HepG2 (cell line): ENCODE data around the gene PPM1H. TPM values are rescaled to one million over a fixed set of nuclear protein-coding genes. Genes with fewer than 3 reads are reported as not detected.

Source experiments
- ATAC-seq: fragments of 200-7000 bp; cut with Tn5 transposase; 3 replicates; pipeline ENCODE4 v1.9.1; 2020; ENCODE audit warnings: mild to moderate bottlenecking, moderate library complexity
- BruUV-seq: library from RNA; stranded (reverse); fragments of 400-500 nt; replicated peaks from 2 replicates; lab custom pipeline; 2021; lab: Mats Ljungman, UMichigan
- CTCF ChIA-PET: fragments of 300-600 bp; formaldehyde crosslinking; extraction: SDS; loops from one replicate; lab custom pipeline; 2021; ENCODE audit warnings: low total read pairs, inconsistent platforms, low intra/inter-chr PET ratio; lab: Yijun Ruan, JAX
- POLR2A ChIA-PET: fragments of 350-600 bp; sonication (Branson Sonifier 250); formaldehyde crosslinking; loops from one replicate; lab custom pipeline; 2020; ENCODE audit warnings: antibody characterized with exemption, inconsistent platforms; lab: Yijun Ruan, JAX
- DNase-seq: peaks from one replicate; pipeline ENCODE4 v3.0.0-alpha.2; 2015; ENCODE audit warnings: low spot score
- FAIRE-seq: peaks from 3 replicates; lab custom pipeline; 2011; peaks lifted over from hg19 to GRCh38; lab: Jason Lieb, UNC
- H2AFZ ChIP-seq: one replicate; pipeline ENCODE4 v1.6.1; 2011; ENCODE audit warnings: low read length, inconsistent platforms
- H3K27ac ChIP-seq: fragments of 300-600 bp; 3 replicates; pipeline ENCODE4 v1.8.0; 2011; ENCODE audit warnings: mixed run types, mild to moderate bottlenecking, mixed read lengths, low read length, inconsistent platforms; ENCODE audit not compliant: insufficient read depth; ENCODE audit errors: extremely low read length
- H3K27me3 ChIP-seq, 2 experiments: fragments of 200-600 bp in 1 of 2; 2 replicates in 1 of 2; 3 replicates in 1 of 2; pipeline versions ENCODE4 v1.6.0 to v1.8.0; 2011; ENCODE audit warnings: low read length in 2 of 2, mild to moderate bottlenecking in 2 of 2, moderate library complexity in 2 of 2, inconsistent platforms in 1 of 2; ENCODE audit not compliant: insufficient read depth in 2 of 2, control insufficient read depth in 1 of 2
- H3K36me3 ChIP-seq, 2 experiments: fragments of 200-600 bp in 1 of 2; replicated peaks in 1 of 2; 2 replicates in 1 of 2; 3 replicates in 1 of 2; pipeline versions ENCODE4 v1.5.1 to v1.8.0; 2011; ENCODE audit warnings: low read length in 2 of 2, inconsistent platforms in 1 of 2; ENCODE audit not compliant: insufficient read depth in 2 of 2, control insufficient read depth in 1 of 2
- H3K4me1 ChIP-seq: 2 replicates; pipeline ENCODE4 v1.5.1; 2012; ENCODE audit warnings: low read length, inconsistent platforms; ENCODE audit not compliant: insufficient read depth
- H3K4me2 ChIP-seq: 2 replicates; pipeline ENCODE4 v1.6.0; 2011; ENCODE audit warnings: low read depth, low read length, inconsistent platforms
- H3K4me3 ChIP-seq, 3 experiments: fragments of 200-600 bp in 1 of 3; sonication (generic), shearing (Covaris generic) in 1 of 3; replicated peaks in 1 of 3; 2 replicates each; pipeline ENCODE4 v1.5.1; 2011 to 2016; ENCODE audit warnings: low read length in 3 of 3, inconsistent platforms in 2 of 3, low read depth in 2 of 3, mild to moderate bottlenecking in 2 of 3, control low read depth in 1 of 3, mixed read lengths in 1 of 3; ENCODE audit not compliant: insufficient read depth in 1 of 3
- H3K79me2 ChIP-seq: one replicate; pipeline ENCODE4 v1.6.1; 2011; ENCODE audit warnings: low read length, inconsistent platforms; ENCODE audit not compliant: insufficient read depth
- H3K9ac ChIP-seq: 2 replicates; pipeline ENCODE4 v1.6.0; 2011; ENCODE audit warnings: mild to moderate bottlenecking, low read depth, low read length, inconsistent platforms; ENCODE audit not compliant: insufficient read depth
- H3K9me3 ChIP-seq: 2 replicates; pipeline ENCODE4 v1.5.1; 2012; ENCODE audit warnings: mild to moderate bottlenecking, low read length
- H4K20me1 ChIP-seq: 2 replicates; pipeline ENCODE4 v1.6.0; 2011; ENCODE audit warnings: inconsistent platforms, mild to moderate bottlenecking, low read length, moderate library complexity; ENCODE audit not compliant: insufficient read depth
- JUNB ChIP-seq: sonication (generic); formaldehyde crosslinking; IDR thresholded peaks from 2 replicates; pipeline ENCODE4 v1.8.0; 2022; ENCODE audit warnings: missing genetic modification reagents, mild to moderate bottlenecking, borderline replicate concordance
- KAT8 ChIP-seq: IDR thresholded peaks from 2 replicates; pipeline ENCODE4 v1.6.1; 2016; ENCODE audit warnings: missing genetic modification reagents, missing compliant biosample characterization
- MEIS1 ChIP-seq: sonication (generic); formaldehyde crosslinking; IDR thresholded peaks from 2 replicates; pipeline ENCODE4 v1.9.0; 2021; ENCODE audit warnings: mild to moderate bottlenecking, missing genetic modification reagents, moderate library complexity, borderline replicate concordance
- POGZ ChIP-seq: sonication (generic); formaldehyde crosslinking; IDR thresholded peaks from 2 replicates; pipeline ENCODE4 v1.4.0; 2020; ENCODE audit warnings: mild to moderate bottlenecking, missing genetic modification reagents
- SALL1 ChIP-seq: sonication (generic); formaldehyde crosslinking; IDR thresholded peaks from 2 replicates; pipeline ENCODE4 v1.8.0; 2022; ENCODE audit warnings: mild to moderate bottlenecking, missing genetic modification reagents
- STAG1 ChIP-seq: sonication (generic); formaldehyde crosslinking; IDR thresholded peaks from 2 replicates; pipeline ENCODE4 v1.4.0; 2020; ENCODE audit warnings: missing genetic modification reagents
- TMF1 ChIP-seq: sonication (generic); formaldehyde crosslinking; IDR thresholded peaks from 2 replicates; pipeline ENCODE4 v1.8.1; 2022; ENCODE audit warnings: low read depth, missing genetic modification reagents
- ZMAT3 ChIP-seq: sonication (generic); formaldehyde crosslinking; conservative IDR thresholded peaks from 2 replicates; pipeline ENCODE4 v1.7.0; 2021; ENCODE audit warnings: missing genetic modification reagents
- ZNF234 ChIP-seq: sonication (generic); formaldehyde crosslinking; conservative IDR thresholded peaks from 2 replicates; pipeline ENCODE4 v1.5.1; 2020; ENCODE audit warnings: mild to moderate bottlenecking, missing genetic modification reagents
- ZNF264 ChIP-seq: sonication (generic); formaldehyde crosslinking; IDR thresholded peaks from 2 replicates; pipeline ENCODE4 v1.4.0; 2020; ENCODE audit warnings: missing genetic modification reagents
- ZNF34 ChIP-seq: sonication (generic); formaldehyde crosslinking; IDR thresholded peaks from 2 replicates; pipeline ENCODE4 v1.4.0; 2020; ENCODE audit warnings: mild to moderate bottlenecking, missing genetic modification reagents, borderline replicate concordance
- WGBS: methylation state at CpG from one replicate; pipeline ENCODE4 v1.1.6; 2017; ENCODE audit warnings: low lambda C conversion rate; 5-methylcytosine and 5-hydroxymethylcytosine counted together
- in situ Hi-C: cut with HindIII; loops from 2 replicates; pipeline ENCODE4 v1.10.0; 2017; ENCODE audit warnings: low pct_unique_long_range_greater_than_20kb; ENCODE audit not compliant: extremely low pct_ligation_motif_present
- intact Hi-C: fragments of 100-400 bp; cut with micrococcal nuclease; formaldehyde crosslinking; loops from one replicate; pipeline ENCODE4 v1.10.0; 2022; ENCODE audit not compliant: unreplicated experiment
- polyA plus RNA-seq, 8 experiments: library from polyadenylated mRNA; depleted of rRNA in 3 of 8; stranded (reverse) in 7 of 8; unstranded in 1 of 8; fragments of >200 nt; fragmentation: Illumina TruSeq in 4 of 8; extraction: Trizol in 4 of 8; gene quantifications; 2 replicates each; pipeline versions ENCODE4 v1.2.1 to v1.2.3, GENCODE V29; 2011 to 2016; ENCODE audit warnings: low read depth in 4 of 8, missing spikeins in 1 of 8, mixed read lengths in 1 of 8; ENCODE audit not compliant: insufficient read depth in 1 of 8
- total RNA-seq, 5 experiments: library from RNA; depleted of rRNA; stranded (reverse); fragments of >200 nt; fragmentation: Illumina TruSeq; extraction: Trizol; gene quantifications; 2 replicates each; pipeline ENCODE4 v1.2.3, GENCODE V29; 2016; ENCODE audit warnings: low read depth in 1 of 5
- TF ChIP-seq, protein P1 (sequence below): sonication (generic); formaldehyde crosslinking; IDR thresholded peaks from 2 replicates; pipeline ENCODE4 v1.8.0; 2022; ENCODE audit warnings: mild to moderate bottlenecking, missing genetic modification reagents, moderate library complexity
- TF ChIP-seq, protein P2 (sequence below): sonication (generic); formaldehyde crosslinking; IDR thresholded peaks from 2 replicates; pipeline ENCODE4 v1.5.1; 2020; ENCODE audit warnings: missing genetic modification reagents, mild to moderate bottlenecking, borderline replicate concordance
- TF ChIP-seq, protein P3 (sequence below): sonication (generic); formaldehyde crosslinking; IDR thresholded peaks from 2 replicates; pipeline ENCODE4 v1.5.0; 2020; ENCODE audit warnings: mild to moderate bottlenecking, missing genetic modification reagents
- TF ChIP-seq, protein P4 (sequence below): sonication (generic); formaldehyde crosslinking; IDR thresholded peaks from 2 replicates; pipeline ENCODE4 v1.4.0; 2020; ENCODE audit warnings: mild to moderate bottlenecking, low read depth, missing genetic modification reagents

The PPM1H gene
- total and polyA plus RNA-seq, 2 of the 13 experiments (the other 11 are each of a cell fraction or from before 2014, with no cell fraction given), result 29.1 to 38.1 TPM

DNA sequence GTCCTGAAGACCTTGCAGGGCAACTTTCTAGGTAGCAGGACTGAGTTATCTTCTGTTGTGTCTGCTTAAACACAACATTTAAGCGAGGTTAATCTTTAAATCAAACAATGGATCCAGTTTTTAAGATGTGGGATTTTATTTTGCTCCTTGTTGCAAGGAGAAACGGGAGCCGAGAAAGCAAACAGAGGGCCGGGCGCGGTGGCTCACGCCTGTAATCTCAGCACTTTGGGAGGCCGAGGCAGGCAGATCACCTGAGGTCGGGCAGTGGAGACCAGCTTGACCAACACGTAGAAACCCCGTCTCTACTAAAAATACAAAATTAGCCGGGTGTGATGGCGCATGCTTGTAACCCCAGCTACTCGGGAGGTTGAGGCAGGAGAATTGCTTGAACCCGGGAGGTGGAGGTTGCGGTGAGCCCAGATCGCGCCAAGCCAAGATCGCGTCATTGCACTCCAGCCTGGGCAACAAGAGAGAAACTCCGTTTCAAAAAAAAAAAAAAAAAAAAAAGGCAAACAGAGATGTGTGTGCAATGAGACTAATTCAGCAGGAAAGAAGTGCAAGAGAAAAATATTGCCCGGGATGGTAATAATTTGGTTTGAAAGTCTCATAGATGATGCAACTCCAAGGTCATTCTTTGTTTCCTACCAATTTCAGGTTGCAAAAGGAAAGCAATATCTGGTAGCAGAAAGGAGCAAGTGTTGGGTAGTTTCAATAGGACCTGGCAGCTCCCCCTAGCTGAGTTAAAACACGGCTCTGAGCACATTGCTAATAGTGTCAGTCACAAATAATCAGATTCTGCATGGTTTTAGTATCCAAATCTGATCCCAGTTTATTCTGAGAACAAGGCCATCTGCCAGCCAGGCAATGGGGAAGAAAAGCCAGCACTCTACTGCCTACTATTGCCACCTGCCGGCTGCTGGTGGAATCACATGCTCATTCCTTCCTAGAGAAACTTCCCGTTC lies 141.4 kb downstream of the PPM1H start:
- Histone ChIP-seq H3K27ac (no peak overlapping the region), H3K9ac (no peak overlapping the region), H2AFZ (no peak overlapping the region), H3K27me3 (no peaks in the 10 kb centered on the region), H3K4me1 (peaks cover 13% of the 10 kb centered on the region), H3K9me3 (no peaks in the 10 kb centered on the region), H3K36me3 (peaks cover 6 to 40% of the 10 kb centered on the region in 2 experiments), H4K20me1 (0 out of 2 replicates have a peak, but pooled peaks cover 5% of the 10 kb centered on the region), H3K4me2 (no peak overlapping the region), H3K79me2 (no peaks in the 10 kb centered on the region), H3K4me3 (no peak overlapping the region)
- in situ Hi-C loops, result loop anchor here (5.0 to 10.0 kb wide), 2 partner anchors 206 to 359 kb away; no protein-coding TSS in a partner anchor
- POLR2A ChIA-PET, result interaction anchor here (0.7 kb wide), 1 partner anchor 58 kb away, joined by 3 read pairs; no protein-coding TSS in a partner anchor
- no TSS peak for BruUV-seq
- peak; percentile 59 for ATAC-seq
- intact Hi-C loops, result loop anchor here (1.0 kb wide), 2 partner anchors 212 to 358 kb away; no protein-coding TSS in a partner anchor
- CTCF ChIA-PET, result interaction anchor here (0.8 to 2.6 kb wide), 4 partner anchors 162 to 355 kb away, joined by 3 to 23 read pairs (median 7); no protein-coding TSS in a partner anchor
- FAIRE-seq, result peak; percentile 86
- DNase-seq, result peak; percentile 51
- 81% methylated on average over 25 of the region's 25 CpGs for WGBS
- TF ChIP-seq KAT8 (CRISPR knock-in tag) (peak; percentile 17; the same call in 1 of the 2 replicates), STAG1 (peak; percentile 86), JUNB (no peak), SALL1 (CRISPR knock-in tag) (no peak; the same call in 1 of the 2 replicates), POGZ (no peak), TMF1 (CRISPR knock-in tag) (no peak), ZNF264 (no peak), ZNF234 (no peak), ZMAT3 (CRISPR knock-in tag) (no peak), ZNF34 (CRISPR knock-in tag) (no peak), MEIS1 (CRISPR knock-in tag) (no peak)
- TF ChIP-seq, protein P1, sequence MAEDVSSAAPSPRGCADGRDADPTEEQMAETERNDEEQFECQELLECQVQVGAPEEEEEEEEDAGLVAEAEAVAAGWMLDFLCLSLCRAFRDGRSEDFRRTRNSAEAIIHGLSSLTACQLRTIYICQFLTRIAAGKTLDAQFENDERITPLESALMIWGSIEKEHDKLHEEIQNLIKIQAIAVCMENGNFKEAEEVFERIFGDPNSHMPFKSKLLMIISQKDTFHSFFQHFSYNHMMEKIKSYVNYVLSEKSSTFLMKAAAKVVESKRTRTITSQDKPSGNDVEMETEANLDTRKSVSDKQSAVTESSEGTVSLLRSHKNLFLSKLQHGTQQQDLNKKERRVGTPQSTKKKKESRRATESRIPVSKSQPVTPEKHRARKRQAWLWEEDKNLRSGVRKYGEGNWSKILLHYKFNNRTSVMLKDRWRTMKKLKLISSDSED (CRISPR knock-in tag), result no peak
- TF ChIP-seq, protein P2, sequence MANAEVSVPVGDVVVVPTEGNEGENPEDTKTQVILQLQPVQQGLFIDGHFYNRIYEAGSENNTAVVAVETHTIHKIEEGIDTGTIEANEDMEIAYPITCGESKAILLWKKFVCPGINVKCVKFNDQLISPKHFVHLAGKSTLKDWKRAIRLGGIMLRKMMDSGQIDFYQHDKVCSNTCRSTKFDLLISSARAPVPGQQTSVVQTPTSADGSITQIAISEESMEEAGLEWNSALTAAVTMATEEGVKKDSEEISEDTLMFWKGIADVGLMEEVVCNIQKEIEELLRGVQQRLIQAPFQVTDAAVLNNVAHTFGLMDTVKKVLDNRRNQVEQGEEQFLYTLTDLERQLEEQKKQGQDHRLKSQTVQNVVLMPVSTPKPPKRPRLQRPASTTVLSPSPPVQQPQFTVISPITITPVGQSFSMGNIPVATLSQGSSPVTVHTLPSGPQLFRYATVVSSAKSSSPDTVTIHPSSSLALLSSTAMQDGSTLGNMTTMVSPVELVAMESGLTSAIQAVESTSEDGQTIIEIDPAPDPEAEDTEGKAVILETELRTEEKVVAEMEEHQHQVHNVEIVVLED (CRISPR knock-in tag), result no peak
- TF ChIP-seq, protein P3, sequence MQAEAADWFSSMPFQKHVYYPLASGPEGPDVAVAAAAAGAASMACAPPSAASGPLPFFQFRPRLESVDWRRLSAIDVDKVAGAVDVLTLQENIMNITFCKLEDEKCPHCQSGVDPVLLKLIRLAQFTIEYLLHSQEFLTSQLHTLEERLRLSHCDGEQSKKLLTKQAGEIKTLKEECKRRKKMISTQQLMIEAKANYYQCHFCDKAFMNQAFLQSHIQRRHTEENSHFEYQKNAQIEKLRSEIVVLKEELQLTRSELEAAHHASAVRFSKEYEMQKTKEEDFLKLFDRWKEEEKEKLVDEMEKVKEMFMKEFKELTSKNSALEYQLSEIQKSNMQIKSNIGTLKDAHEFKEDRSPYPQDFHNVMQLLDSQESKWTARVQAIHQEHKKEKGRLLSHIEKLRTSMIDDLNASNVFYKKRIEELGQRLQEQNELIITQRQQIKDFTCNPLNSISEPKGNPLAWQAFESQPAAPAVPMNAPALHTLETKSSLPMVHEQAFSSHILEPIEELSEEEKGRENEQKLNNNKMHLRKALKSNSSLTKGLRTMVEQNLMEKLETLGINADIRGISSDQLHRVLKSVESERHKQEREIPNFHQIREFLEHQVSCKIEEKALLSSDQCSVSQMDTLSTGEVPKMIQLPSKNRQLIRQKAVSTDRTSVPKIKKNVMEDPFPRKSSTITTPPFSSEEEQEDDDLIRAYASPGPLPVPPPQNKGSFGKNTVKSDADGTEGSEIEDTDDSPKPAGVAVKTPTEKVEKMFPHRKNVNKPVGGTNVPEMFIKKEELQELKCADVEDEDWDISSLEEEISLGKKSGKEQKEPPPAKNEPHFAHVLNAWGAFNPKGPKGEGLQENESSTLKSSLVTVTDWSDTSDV (CRISPR knock-in tag), result no peak
- TF ChIP-seq, protein P4, sequence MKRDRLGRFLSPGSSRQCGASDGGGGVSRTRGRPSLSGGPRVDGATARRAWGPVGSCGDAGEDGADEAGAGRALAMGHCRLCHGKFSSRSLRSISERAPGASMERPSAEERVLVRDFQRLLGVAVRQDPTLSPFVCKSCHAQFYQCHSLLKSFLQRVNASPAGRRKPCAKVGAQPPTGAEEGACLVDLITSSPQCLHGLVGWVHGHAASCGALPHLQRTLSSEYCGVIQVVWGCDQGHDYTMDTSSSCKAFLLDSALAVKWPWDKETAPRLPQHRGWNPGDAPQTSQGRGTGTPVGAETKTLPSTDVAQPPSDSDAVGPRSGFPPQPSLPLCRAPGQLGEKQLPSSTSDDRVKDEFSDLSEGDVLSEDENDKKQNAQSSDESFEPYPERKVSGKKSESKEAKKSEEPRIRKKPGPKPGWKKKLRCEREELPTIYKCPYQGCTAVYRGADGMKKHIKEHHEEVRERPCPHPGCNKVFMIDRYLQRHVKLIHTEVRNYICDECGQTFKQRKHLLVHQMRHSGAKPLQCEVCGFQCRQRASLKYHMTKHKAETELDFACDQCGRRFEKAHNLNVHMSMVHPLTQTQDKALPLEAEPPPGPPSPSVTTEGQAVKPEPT, result no peak
